MM.1S (cell line): ENCODE data around the gene TBR1.

Experiments used
- DNase-seq: peaks from one replicate; pipeline ENCODE4 v3.0.0-alpha.2; 2015
- H2AFZ ChIP-seq: fragments of 300-600 bp; sonication (generic); 2 replicates; pipeline ENCODE4 v1.6.0; 2016; ENCODE audit warnings: antibody characterized with exemption, low read length
- H3F3A ChIP-seq: fragments of 300-600 bp; sonication (generic); 2 replicates; pipeline ENCODE4 v1.6.1; 2016; ENCODE audit warnings: mild to moderate bottlenecking, antibody characterized with exemption, low read length, moderate library complexity, mixed read lengths; ENCODE audit not compliant: insufficient read depth
- H3K27ac ChIP-seq: fragments of 300-600 bp; sonication (generic); 2 replicates; pipeline ENCODE4 v1.5.1; 2016; ENCODE audit warnings: mild to moderate bottlenecking, low read length
- H3K27me3 ChIP-seq: fragments of 300-600 bp; sonication (generic); replicated peaks from 2 replicates; pipeline ENCODE4 v1.6.0; 2016; ENCODE audit warnings: low read length; ENCODE audit not compliant: insufficient read depth
- H3K36me3 ChIP-seq: fragments of 300-600 bp; sonication (generic); replicated peaks from 2 replicates; pipeline ENCODE4 v1.6.1; 2016; ENCODE audit warnings: mild to moderate bottlenecking, low read length, mixed read lengths; ENCODE audit not compliant: insufficient read depth
- H3K4me1 ChIP-seq: fragments of 300-600 bp; sonication (generic); 2 replicates; pipeline ENCODE4 v1.6.1; 2016; ENCODE audit warnings: low read length, mixed read lengths
- H3K4me2 ChIP-seq: fragments of 300-600 bp; sonication (generic); 2 replicates; pipeline ENCODE4 v1.6.0; 2016; ENCODE audit warnings: low read depth, low read length
- H3K4me3 ChIP-seq: fragments of 300-600 bp; sonication (generic); 2 replicates; pipeline ENCODE4 v1.5.1; 2016; ENCODE audit warnings: low read length, mixed read lengths
- H3K79me2 ChIP-seq: fragments of 300-600 bp; sonication (generic); 2 replicates; pipeline ENCODE4 v1.6.1; 2016; ENCODE audit warnings: mixed run types, low read length, mixed read lengths
- H3K9ac ChIP-seq: fragments of 300-600 bp; sonication (generic); 2 replicates; pipeline ENCODE4 v1.6.1; 2016; ENCODE audit warnings: low read length, mixed read lengths
- H3K9me2 ChIP-seq: fragments of 300-600 bp; sonication (generic); replicated peaks from 2 replicates; pipeline ENCODE4 v1.6.1; 2016; ENCODE audit warnings: mild to moderate bottlenecking, low read length, mixed read lengths; ENCODE audit not compliant: insufficient read depth
- H3K9me3 ChIP-seq: fragments of 300-600 bp; sonication (generic); replicated peaks from 2 replicates; pipeline ENCODE4 v1.6.1; 2016; ENCODE audit warnings: mild to moderate bottlenecking, low read length, mixed read lengths; ENCODE audit not compliant: insufficient read depth
- H4K20me1 ChIP-seq: fragments of 300-600 bp; sonication (generic); 2 replicates; pipeline ENCODE4 v1.6.1; 2016; ENCODE audit warnings: mild to moderate bottlenecking, low read length, moderate library complexity, mixed read lengths; ENCODE audit not compliant: insufficient read depth
- EZH2 ChIP-seq: fragments of 300-600 bp; sonication (generic); optimal IDR thresholded peaks from 2 replicates; pipeline ENCODE3; 2017; ENCODE audit warnings: low read depth, mild to moderate bottlenecking, antibody characterized with exemption, low read length, mixed read lengths
- EZH2phosphoT487 ChIP-seq: fragments of 300-600 bp; sonication (generic); IDR thresholded peaks from 2 replicates; pipeline ENCODE4 v1.6.1; 2018; ENCODE audit warnings: antibody characterized with exemption, low read length
- TF ChIP-seq, protein P1 (sequence below): fragments of 300-600 bp; sonication (generic); IDR thresholded peaks from 2 replicates; pipeline ENCODE4 v1.5.1; 2016; ENCODE audit warnings: antibody characterized with exemption, low read length, mixed read lengths

TBR1 gene

DNA sequence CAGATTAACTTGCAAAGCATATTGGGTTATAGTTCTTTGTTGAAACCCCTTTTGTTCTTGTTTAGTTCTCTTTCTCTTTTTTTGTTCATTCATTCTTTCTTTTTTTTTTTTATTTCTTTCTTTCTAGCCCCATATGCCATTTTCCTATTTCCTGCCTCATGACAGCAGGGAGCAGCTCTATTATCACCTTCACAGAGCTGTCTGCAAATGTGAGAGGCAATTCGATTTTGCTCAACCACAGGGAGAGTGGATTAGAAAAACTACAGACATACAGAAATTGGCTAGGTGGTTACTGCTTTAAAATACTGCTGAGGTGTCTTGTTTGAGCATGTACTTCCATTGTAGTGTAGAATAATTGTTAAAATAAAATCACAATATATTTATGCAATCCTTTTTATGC is 44.2 kb upstream of the TBR1 start:
- TF ChIP-seq, protein P1, sequence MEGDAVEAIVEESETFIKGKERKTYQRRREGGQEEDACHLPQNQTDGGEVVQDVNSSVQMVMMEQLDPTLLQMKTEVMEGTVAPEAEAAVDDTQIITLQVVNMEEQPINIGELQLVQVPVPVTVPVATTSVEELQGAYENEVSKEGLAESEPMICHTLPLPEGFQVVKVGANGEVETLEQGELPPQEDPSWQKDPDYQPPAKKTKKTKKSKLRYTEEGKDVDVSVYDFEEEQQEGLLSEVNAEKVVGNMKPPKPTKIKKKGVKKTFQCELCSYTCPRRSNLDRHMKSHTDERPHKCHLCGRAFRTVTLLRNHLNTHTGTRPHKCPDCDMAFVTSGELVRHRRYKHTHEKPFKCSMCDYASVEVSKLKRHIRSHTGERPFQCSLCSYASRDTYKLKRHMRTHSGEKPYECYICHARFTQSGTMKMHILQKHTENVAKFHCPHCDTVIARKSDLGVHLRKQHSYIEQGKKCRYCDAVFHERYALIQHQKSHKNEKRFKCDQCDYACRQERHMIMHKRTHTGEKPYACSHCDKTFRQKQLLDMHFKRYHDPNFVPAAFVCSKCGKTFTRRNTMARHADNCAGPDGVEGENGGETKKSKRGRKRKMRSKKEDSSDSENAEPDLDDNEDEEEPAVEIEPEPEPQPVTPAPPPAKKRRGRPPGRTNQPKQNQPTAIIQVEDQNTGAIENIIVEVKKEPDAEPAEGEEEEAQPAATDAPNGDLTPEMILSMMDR, result no peak
- TF ChIP-seq EZH2phosphoT487 (no peak), EZH2 (no peak)
- no peaks in the 10 kb centered on the region for H3K9me2 ChIP-seq
- H4K20me1 ChIP-seq, result peaks cover 5% of the 10 kb centered on the region; the same call in 1 of the 2 replicates
- no peak overlapping the region for H3K9ac ChIP-seq
- H3K36me3 ChIP-seq, result peaks cover 10% of the 10 kb centered on the region; the same call in 1 of the 2 replicates
- no peak for DNase-seq
- peaks cover 33% of the 10 kb centered on the region for H3K79me2 ChIP-seq
- no peak overlapping the region for H3K4me2 ChIP-seq
- H3K27me3 ChIP-seq, result no peaks in the 10 kb centered on the region
- H3K4me1 ChIP-seq, result no peaks in the 10 kb centered on the region
- peaks cover 3% of the 10 kb centered on the region; the same call in 1 of the 2 replicates for H3F3A ChIP-seq
- H3K27ac ChIP-seq, result no peak overlapping the region
- no peak overlapping the region for H3K4me3 ChIP-seq
- no peaks in the 10 kb centered on the region for H3K9me3 ChIP-seq
- H2AFZ ChIP-seq, result no peak overlapping the region

DNA sequence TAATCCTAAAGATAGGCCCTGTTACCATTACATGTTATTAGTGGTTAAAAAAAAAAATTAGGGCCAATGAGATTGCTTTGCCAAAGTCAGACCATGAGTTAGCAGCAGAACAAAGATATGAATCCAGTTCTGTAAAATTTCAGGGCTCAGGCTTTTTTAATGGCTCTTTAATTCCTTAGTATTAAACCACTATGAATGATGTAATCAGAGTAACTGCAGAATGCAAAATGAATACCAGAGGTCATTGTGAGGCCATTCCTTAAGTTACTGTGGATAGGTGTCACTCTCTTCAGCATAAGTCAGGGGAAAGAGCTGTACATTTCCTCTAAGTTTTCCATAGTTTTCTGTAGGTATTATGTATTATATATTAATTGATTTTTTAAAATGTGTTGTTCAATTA is 42.2 kb upstream of the TBR1 start:
- TF ChIP-seq, protein P1, result no peak
- TF ChIP-seq EZH2phosphoT487 (no peak), EZH2 (no peak)
- Histone ChIP-seq H3K9me2 (no peaks in the 10 kb centered on the region), H3K79me2 (peaks cover 21% of the 10 kb centered on the region), H4K20me1 (no peaks in the 10 kb centered on the region; the same call in 1 of the 2 replicates), H2AFZ (no peak overlapping the region), H3K4me3 (no peak overlapping the region), H3F3A (0 out of 2 replicates have a peak, but pooled peaks cover 3% of the 10 kb centered on the region), H3K27ac (no peak overlapping the region), H3K4me1 (no peaks in the 10 kb centered on the region), H3K36me3 (peaks cover 10% of the 10 kb centered on the region; the same call in 1 of the 2 replicates), H3K9ac (no peak overlapping the region), H3K4me2 (no peak overlapping the region), H3K27me3 (no peaks in the 10 kb centered on the region), H3K9me3 (no peaks in the 10 kb centered on the region)
- no peak for DNase-seq

GRCh38 chr2:161374446-161374845 is 41.7 kb upstream of the TBR1 start:
- Histone ChIP-seq H3K9me2 (no peaks in the 10 kb centered on the region), H3K9me3 (no peaks in the 10 kb centered on the region), H3K36me3 (peaks cover 10% of the 10 kb centered on the region; the same call in 1 of the 2 replicates), H3K4me1 (no peaks in the 10 kb centered on the region), H3K79me2 (peaks cover 21% of the 10 kb centered on the region), H2AFZ (no peak overlapping the region), H3F3A (0 out of 2 replicates have a peak, but pooled peaks cover 3% of the 10 kb centered on the region), H3K4me3 (no peak overlapping the region), H3K27me3 (no peaks in the 10 kb centered on the region), H4K20me1 (no peaks in the 10 kb centered on the region; the same call in 1 of the 2 replicates), H3K27ac (no peak overlapping the region), H3K4me2 (no peak overlapping the region), H3K9ac (no peak overlapping the region)
- TF ChIP-seq, protein P1, result no peak
- TF ChIP-seq EZH2phosphoT487 (no peak), EZH2 (no peak)
- DNase-seq, result no peak
